GM12891 (cell line): ENCODE data around the gene COG1.

Source experiments
- DNase-seq: peaks from one replicate; pipeline ENCODE4 v3.0.0; 2011; ENCODE audit warnings: low spot score; ENCODE audit not compliant: insufficient read length
- FAIRE-seq: peaks from 2 replicates; lab custom pipeline; 2011; peaks lifted over from hg19 to GRCh38; lab: Jason Lieb, UNC
- PAX5 ChIP-seq: IDR thresholded peaks from 2 replicates; pipeline ENCODE4 v1.6.1; 2011; ENCODE audit warnings: low read length, moderate library complexity, mild to moderate bottlenecking; ENCODE audit not compliant: insufficient read depth, severe bottlenecking
- POLR2A ChIP-seq: IDR thresholded peaks from 2 replicates; pipeline ENCODE4 v1.6.1; 2011; ENCODE audit warnings: low read depth, low read length, control low read depth
- POLR2AphosphoS5 ChIP-seq: IDR thresholded peaks from 2 replicates; pipeline ENCODE4 v1.6.1; 2011; ENCODE audit warnings: low read depth, low read length, control low read depth
- POU2F2 ChIP-seq: IDR thresholded peaks from 2 replicates; pipeline ENCODE4 v1.6.1; 2011; ENCODE audit warnings: low read depth, mild to moderate bottlenecking, control low read depth, low read length, moderate library complexity
- SPI1 ChIP-seq: IDR thresholded peaks from 2 replicates; pipeline ENCODE4 v1.6.1; 2011; ENCODE audit warnings: low read depth, low read length, control low read depth
- TAF1 ChIP-seq: IDR thresholded peaks from 2 replicates; pipeline ENCODE4 v1.6.1; 2011; ENCODE audit warnings: low read depth, low read length, control low read depth

The COG1 gene

DNA sequence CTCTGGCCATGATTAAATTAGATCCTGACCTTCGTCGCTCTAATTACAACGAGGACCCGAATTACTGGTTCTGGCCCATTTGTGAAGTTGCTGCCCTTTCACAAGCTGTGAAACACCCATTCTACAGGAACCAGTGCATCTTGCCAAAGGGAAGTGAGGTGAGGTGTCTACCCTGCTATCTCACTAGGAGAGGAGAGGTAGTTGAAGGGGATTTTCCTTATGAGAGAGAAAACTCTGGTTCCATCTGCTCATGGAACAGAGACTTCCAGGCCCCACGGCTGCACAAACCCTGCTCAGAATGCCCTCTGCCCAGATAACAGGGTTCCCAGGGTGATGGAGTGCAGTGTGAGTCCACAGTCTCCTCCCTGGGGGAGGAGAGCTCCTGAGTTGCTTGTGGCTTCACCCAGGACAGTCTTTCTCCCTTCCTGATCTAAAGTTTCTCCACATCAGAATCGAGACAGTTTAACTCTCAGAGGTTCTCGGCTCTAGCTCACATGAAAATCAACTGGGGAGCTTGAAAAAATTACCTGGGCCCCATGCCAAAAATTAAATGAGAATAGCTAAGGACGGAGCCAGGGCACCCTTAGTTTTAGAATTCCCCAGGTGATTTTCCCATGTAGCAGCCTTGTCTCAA lies 35.9 kb upstream of the COG1 start:
- DNase-seq (no peak), FAIRE-seq (peak; percentile 56)
- TF ChIP-seq PAX5 (no peak), TAF1 (no peak), POLR2AphosphoS5 (no peak)

DNA sequence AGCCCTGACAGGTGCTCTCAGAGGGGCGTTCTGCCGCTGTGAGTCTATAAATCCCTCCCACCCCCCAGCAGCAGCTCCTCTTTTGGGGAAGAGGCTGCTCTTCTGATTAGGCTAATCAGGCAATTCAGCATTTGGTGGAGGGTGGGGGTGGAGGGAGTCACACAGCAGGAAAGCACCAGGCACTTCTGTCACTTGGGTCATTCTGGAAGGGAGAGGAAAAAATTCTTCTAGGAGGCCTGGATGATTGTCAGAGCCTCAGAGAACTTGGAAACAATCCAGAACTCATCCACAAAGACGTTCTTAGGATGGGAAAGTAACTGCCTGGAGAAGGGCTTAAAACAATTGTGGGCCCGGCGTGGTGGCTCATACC lies 35.3 kb upstream of the COG1 start:
- TF ChIP-seq POLR2A: no peak
- no peak for TF ChIP-seq SPI1
- no peak for TF ChIP-seq TAF1
- TF ChIP-seq PAX5: no peak
- no peak for TF ChIP-seq POU2F2
- no peak for TF ChIP-seq POLR2AphosphoS5
- no peak for DNase-seq
- no peak for FAIRE-seq

DNA sequence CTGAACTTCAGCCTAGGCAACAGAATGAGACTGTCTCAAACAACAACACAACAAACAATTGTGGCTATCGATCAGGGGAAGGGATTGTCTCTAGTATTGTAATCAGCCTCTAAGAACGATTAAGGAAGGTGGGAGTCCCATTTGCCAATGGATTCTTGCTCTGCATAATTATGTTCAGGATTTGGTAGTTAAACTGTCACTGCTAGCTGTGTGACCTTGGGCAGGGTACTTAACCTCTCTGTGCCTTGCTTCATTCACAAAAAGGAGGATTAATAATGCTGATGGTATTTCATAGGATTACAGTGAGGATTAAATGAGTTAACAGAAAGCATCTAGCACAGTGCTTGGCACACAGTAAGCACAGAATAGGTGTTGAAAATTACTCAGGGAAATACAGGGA lies 34.7 kb upstream of the COG1 start:
- no peak for TF ChIP-seq SPI1
- TF ChIP-seq POLR2AphosphoS5: no peak
- no peak for TF ChIP-seq TAF1
- TF ChIP-seq POU2F2: no peak
- no peak for TF ChIP-seq PAX5
- TF ChIP-seq POLR2A: no peak
- no peak for DNase-seq
- no peak for FAIRE-seq

DNA sequence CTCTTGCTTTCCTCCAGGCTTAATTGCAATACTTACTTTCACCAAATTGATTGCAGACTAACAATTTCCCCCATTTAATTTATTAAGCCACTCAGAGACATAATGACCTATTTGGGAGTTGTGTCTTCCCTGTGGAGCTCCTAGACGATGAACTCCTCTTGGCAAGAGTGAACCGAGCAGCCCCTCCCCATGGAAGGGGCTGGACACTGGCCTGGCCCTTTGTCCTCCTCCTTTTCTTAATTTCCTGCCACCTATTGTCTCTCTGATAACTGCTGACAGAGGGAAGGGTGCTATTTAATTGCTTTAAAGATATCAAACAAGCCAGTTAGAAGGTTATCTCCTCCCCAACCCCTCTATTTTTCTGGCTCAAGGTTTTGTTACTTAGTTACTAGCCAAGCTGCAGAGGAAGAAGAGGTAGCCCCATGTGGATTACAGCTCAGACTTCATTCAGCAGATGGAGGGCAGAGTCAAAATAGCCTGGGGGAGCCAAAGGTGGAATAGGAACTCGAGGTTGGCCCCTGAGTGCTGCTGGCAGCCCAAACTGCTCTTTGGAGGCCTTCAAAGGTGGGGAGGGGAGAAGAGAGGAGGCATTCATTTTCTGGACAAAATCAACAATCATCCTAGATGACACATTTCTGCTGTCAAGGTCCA lies 31.8 kb upstream of the COG1 start:
- DNase-seq (no peak), FAIRE-seq (no peak)
- TF ChIP-seq POU2F2 (no peak), TAF1 (no peak), POLR2A (no peak), PAX5 (no peak), POLR2AphosphoS5 (no peak), SPI1 (no peak)

DNA sequence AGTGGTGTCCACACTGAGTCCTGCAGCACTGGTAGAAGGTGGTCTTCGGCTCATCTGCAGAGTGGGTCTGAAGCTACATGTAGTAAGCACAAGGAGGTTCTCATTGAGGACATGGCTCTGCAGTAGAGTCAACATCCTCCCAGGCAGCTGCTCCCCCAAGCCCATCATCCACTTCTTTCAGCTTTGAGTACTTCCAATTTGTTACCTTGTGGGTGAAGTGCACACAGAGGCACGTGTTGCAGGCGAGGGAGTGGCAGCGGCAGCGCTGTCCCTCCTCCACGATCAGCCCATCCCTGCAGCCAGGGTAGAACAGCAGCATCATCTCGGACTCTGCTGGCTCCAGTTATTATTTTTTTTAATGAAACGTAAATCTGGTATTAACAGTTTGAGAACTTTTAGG lies 29.8 kb upstream of the COG1 start:
- no peak for FAIRE-seq
- DNase-seq: no peak
- TF ChIP-seq POU2F2 (no peak), SPI1 (no peak), PAX5 (no peak), TAF1 (no peak), POLR2AphosphoS5 (no peak), POLR2A (no peak)

DNA sequence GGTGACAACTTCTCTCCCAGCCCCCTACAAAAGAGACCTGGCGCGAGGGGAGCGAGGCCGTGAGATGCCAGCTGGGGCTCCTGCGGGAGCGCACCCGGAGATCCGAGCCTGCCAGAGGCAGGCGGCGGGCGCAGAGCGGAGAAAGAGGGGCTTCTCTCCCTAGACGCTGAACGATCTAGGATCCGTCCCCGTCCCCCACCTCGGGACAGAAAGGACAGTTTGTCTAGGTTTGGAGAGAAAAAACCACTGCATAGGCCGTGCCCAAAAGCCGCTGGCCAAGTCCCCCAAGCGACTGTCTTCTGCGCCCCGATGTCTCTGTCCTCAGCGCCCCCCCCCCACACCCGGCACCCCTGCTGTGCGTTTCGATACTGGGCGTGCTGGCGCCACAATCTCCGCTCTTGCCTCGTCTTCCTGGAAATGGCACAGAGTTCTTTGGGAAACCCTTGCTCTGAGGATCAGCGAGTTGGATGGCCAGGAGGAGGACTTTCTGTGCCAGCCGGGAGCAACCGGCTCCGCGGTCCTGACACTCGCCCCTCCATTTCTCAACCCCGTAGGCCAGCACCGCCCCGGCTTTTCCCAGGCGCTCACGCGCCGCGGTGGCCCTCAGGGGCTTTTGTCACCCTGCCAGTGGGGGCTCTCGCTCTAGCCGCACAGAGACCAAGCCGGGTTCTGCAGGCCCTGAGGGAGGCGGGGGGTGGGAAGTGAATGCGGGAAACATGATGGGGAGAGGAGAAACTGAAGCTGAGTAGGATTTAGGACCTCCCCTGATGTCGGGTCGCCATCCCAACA lies 27.0 kb upstream of the COG1 start:
- DNase-seq (no peak), FAIRE-seq (no peak)
- TF ChIP-seq PAX5 (no peak), SPI1 (no peak), POU2F2 (no peak), POLR2A (no peak), TAF1 (no peak), POLR2AphosphoS5 (no peak)

DNA sequence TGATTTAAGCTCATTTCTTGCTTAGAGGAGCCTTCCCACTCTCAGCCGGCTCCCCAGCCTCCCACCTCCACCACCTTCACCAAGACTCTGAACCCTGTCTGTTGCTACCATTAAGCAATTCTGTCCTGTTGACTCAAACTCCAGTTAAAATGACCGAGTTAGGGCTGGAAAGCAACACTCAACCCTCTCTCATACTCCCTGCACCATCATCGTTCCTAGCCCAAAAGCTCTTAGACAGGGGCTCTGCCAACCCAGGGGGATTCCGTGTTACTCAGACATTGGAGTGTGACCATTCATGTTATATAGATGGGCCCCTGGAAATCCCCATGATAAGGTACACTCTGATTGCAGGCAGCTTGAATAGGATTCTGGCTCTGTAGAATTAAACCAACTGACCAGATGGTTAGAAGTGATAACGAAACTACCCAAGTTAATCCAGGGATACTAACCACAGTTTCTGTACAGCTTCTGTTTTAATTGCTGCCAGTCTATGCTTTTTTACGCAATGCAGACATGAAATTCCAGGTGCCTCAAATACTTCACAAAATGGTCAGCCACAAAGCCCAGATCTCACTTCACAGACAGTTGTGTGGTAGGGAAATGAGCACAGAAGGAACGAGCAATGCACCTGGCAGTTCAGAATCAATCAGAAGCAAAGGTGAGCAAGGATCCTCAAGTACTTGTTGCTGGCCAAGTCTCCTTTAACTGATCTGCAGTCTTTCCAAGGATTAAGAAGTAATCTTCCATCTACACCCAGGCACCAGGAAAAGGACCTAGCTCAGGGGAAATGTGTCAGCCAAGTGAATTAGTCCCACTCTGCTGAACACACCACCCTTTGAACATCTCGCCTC lies 25.9 kb upstream of the COG1 start:
- TF ChIP-seq POLR2AphosphoS5 (no peak), POU2F2 (no peak), SPI1 (no peak), PAX5 (no peak), TAF1 (no peak), POLR2A (no peak)
- DNase-seq (no peak), FAIRE-seq (peak; percentile 86)

DNA sequence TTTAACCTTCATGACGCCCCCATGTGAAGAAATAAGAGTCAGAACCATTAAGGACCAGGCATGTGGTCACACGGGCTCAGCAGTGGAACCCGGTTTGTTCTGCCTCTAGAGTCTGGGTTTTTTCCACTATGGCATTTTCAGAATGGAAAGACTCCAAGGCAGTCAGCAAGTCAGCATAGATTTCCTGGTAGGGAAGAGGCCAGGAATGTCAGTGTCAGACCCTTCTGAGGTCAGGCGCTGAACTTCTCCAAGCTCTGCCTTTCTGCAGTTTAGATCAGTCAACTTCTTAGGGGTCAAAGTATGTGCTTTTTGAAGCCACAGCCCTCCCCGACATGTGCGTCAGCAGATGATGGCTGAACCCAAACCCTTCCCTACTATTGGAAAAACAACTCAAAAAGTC lies 24.2 kb upstream of the COG1 start:
- FAIRE-seq: no peak
- TF ChIP-seq PAX5 (no peak), POLR2A (no peak), SPI1 (no peak), TAF1 (no peak), POU2F2 (no peak), POLR2AphosphoS5 (no peak)

DNA sequence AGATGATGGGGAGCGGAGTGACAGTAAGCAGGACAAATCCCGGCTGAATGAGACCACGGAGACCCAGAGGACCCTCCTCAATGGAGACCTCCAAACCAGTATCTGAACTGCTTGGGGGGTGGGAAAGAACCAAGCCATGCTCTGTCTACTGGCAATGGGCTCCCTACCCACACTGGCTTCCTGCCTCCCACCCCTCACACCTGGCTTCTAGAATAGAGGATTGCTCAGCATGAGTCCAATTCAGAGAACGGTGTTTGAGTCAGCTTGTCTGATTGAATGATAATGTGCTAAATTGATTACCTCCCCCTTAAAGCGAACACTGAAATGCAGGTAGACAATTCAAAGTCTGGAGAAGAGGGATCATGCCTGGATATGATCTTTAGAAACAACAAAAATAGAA lies 22.5 kb upstream of the COG1 start:
- no peak for TF ChIP-seq POLR2AphosphoS5
- no peak for TF ChIP-seq POU2F2
- TF ChIP-seq POLR2A: no peak
- TF ChIP-seq SPI1: no peak
- no peak for TF ChIP-seq TAF1
- no peak for TF ChIP-seq PAX5
- DNase-seq (no peak), FAIRE-seq (no peak)

More for the DNA sequence above, 24.2 kb upstream of the COG1 start:
- no peak for DNase-seq
